ENCODE results near the gene HTR1D. TPM values are rescaled to one million over a fixed set of nuclear protein-coding genes. Genes with fewer than 3 reads are reported as not detected.
A peak's percentile ranks its signal among the peaks of the same experiment; 100 is the strongest.
"Not testable (repeated sequence)": the region's sequence is repeated elsewhere in the genome, so short reads cannot be mapped to it uniquely, and the experiment has no call there.

The HTR1D gene
- total RNA-seq, 1 donor from 2014 or later = 0.26 TPM

GRCh38 chr1:23221107-23221506 lies 3.8 kb upstream of the HTR1D start:
- DNase-seq (ENCODE audit: low read depth, low spot score) = no peak

- DNase-seq (ENCODE audit: low read depth, low spot score) = no peak
Observed at GRCh38 chr1:23216771-23217420, 406 bp downstream of the HTR1D start.

- no peak for DNase-seq (ENCODE audit: low read depth, low spot score)
Observed at GRCh38 chr1:23215751-23216449, 1.4 kb downstream of the HTR1D start.

- no peak for DNase-seq (ENCODE audit: low read depth, low spot score)
Observed at GRCh38 chr1:23215291-23215690, 2.0 kb downstream of the HTR1D start.

- DNase-seq (ENCODE audit: low read depth, low spot score) = no peak
Observed at GRCh38 chr1:23214640-23215039, 2.7 kb downstream of the HTR1D start.

- DNase-seq (ENCODE audit: low read depth, low spot score) = no peak
Observed at GRCh38 chr1:23211955-23212354, 5.3 kb downstream of the HTR1D start.

- no peak for DNase-seq (ENCODE audit: low read depth, low spot score)
Observed at GRCh38 chr1:23210963-23211362, 6.3 kb downstream of the HTR1D start.

GRCh38 chr1:23210351-23210785 lies 6.9 kb downstream of the HTR1D start:
- DNase-seq (ENCODE audit: low read depth, low spot score) = no peak

- DNase-seq (ENCODE audit: low read depth, low spot score) = no peak
Observed at GRCh38 chr1:23209770-23210169, 7.5 kb downstream of the HTR1D start.

GRCh38 chr1:23208527-23208926 lies 8.8 kb downstream of the HTR1D start:
- no peak for DNase-seq (ENCODE audit: low read depth, low spot score)

GRCh38 chr1:23207733-23208132 lies 9.6 kb downstream of the HTR1D start:
- not testable (repeated sequence) for DNase-seq (ENCODE audit: low read depth, low spot score)

- no peak for DNase-seq (ENCODE audit: low read depth, low spot score)
Observed at GRCh38 chr1:23202263-23202749, 15.0 kb downstream of the HTR1D start.

GRCh38 chr1:23200883-23201282 lies 16.4 kb downstream of the HTR1D start:
- DNase-seq (ENCODE audit: low read depth, low spot score) = no peak

GRCh38 chr1:23198373-23198772 lies 18.9 kb downstream of the HTR1D start:
- peak; percentile 45 for DNase-seq (ENCODE audit: low read depth, low spot score)

- DNase-seq (ENCODE audit: low read depth, low spot score) = peak; percentile 90
Observed at GRCh38 chr1:23196627-23197328, 20.5 kb downstream of the HTR1D start.

GRCh38 chr1:23194119-23194984 lies 22.9 kb downstream of the HTR1D start:
- no peak for DNase-seq (ENCODE audit: low read depth, low spot score)

- no peak for DNase-seq (ENCODE audit: low read depth, low spot score)
Observed at GRCh38 chr1:23193391-23194118, 23.7 kb downstream of the HTR1D start.

- DNase-seq (ENCODE audit: low read depth, low spot score) = no peak
Observed at GRCh38 chr1:23191199-23191598, 26.1 kb downstream of the HTR1D start.

- peak; percentile 67 for DNase-seq (ENCODE audit: low read depth, low spot score)
Observed at GRCh38 chr1:23188936-23189452, 28.3 kb downstream of the HTR1D start.

- DNase-seq (ENCODE audit: low read depth, low spot score) = no peak
Observed at GRCh38 chr1:23188434-23188884, 28.8 kb downstream of the HTR1D start.

Measured in pulmonary artery endothelial cell (primary cell).